HepG2 (cell line): Measurements from ENCODE around the gene CAPN15. TPM values are rescaled to one million over a fixed set of nuclear protein-coding genes. Genes with fewer than 3 reads are reported as not detected.

ENCODE experiments used
- ARNT ChIP-seq: fragments of 450-650 bp; IDR thresholded peaks from 2 replicates; pipeline ENCODE4 v1.6.1; 2017
- CENPT ChIP-seq: sonication (generic); formaldehyde crosslinking; IDR thresholded peaks from 2 replicates; pipeline ENCODE4 v1.8.0; 2022; ENCODE audit warnings: low read depth, mild to moderate bottlenecking, moderate library complexity, missing genetic modification reagents
- DRAP1 ChIP-seq: IDR thresholded peaks from 2 replicates; pipeline ENCODE4 v1.6.1; 2016; ENCODE audit warnings: missing genetic modification reagents, missing compliant biosample characterization
- FOXO1 ChIP-seq: sonication (generic); formaldehyde crosslinking; IDR thresholded peaks from 2 replicates; pipeline ENCODE4 v1.4.0; 2020; ENCODE audit warnings: missing genetic modification reagents
- FOXP4 ChIP-seq: sonication (generic); formaldehyde crosslinking; IDR thresholded peaks from 2 replicates; pipeline ENCODE4 v1.4.0; 2020; ENCODE audit warnings: missing genetic modification reagents
- ISL2 ChIP-seq: sonication (generic); formaldehyde crosslinking; IDR thresholded peaks from 2 replicates; pipeline ENCODE4 v1.5.0; 2020; ENCODE audit warnings: missing genetic modification reagents
- LCORL ChIP-seq, 2 experiments: fragments of 450-650 bp in 1 of 2; sonication (generic) in 1 of 2; formaldehyde crosslinking in 1 of 2; IDR thresholded peaks; 2 replicates each; pipeline versions ENCODE4 v1.5.0 to v1.6.1; 2017 to 2020; ENCODE audit warnings: antibody characterized with exemption in 1 of 2, missing genetic modification reagents in 1 of 2
- NBN ChIP-seq: fragments of 450-650 bp; conservative IDR thresholded peaks from 2 replicates; pipeline ENCODE4 v1.6.1; 2017
- NR3C1 ChIP-seq: sonication (generic); formaldehyde crosslinking; IDR thresholded peaks from 2 replicates; pipeline ENCODE4 v1.4.0; 2020; ENCODE audit warnings: missing genetic modification reagents
- PAX8 ChIP-seq: sonication (generic); formaldehyde crosslinking; IDR thresholded peaks from 2 replicates; pipeline ENCODE4 v1.8.0; 2022; ENCODE audit warnings: mild to moderate bottlenecking, missing genetic modification reagents, borderline replicate concordance
- RAD51 ChIP-seq: fragments of 450-650 bp; IDR thresholded peaks from 2 replicates; pipeline ENCODE4 v1.6.1; 2016; ENCODE audit warnings: borderline replicate concordance
- RFXAP ChIP-seq: sonication (generic); formaldehyde crosslinking; IDR thresholded peaks from 2 replicates; pipeline ENCODE4 v1.4.0; 2020; ENCODE audit warnings: missing genetic modification reagents, borderline replicate concordance
- SAP130 ChIP-seq: IDR thresholded peaks from 2 replicates; pipeline ENCODE4 v1.6.1; 2016; ENCODE audit warnings: low read depth
- TIGD3 ChIP-seq: sonication (generic); formaldehyde crosslinking; IDR thresholded peaks from 2 replicates; pipeline ENCODE4 v1.5.1; 2020; ENCODE audit warnings: mild to moderate bottlenecking, missing genetic modification reagents, borderline replicate concordance
- ZBTB7A ChIP-seq: sonication (generic); formaldehyde crosslinking; IDR thresholded peaks from 2 replicates; pipeline ENCODE4 v1.8.0; 2022; ENCODE audit warnings: mild to moderate bottlenecking, missing genetic modification reagents
- ZNF136 ChIP-seq: sonication (generic); formaldehyde crosslinking; IDR thresholded peaks from 2 replicates; pipeline ENCODE4 v1.8.1; 2022; ENCODE audit warnings: low read depth, mild to moderate bottlenecking, moderate library complexity, missing genetic modification reagents
- ZNF143 ChIP-seq: sonication (generic); formaldehyde crosslinking; IDR thresholded peaks from 2 replicates; pipeline ENCODE4 v1.4.0; 2020; ENCODE audit warnings: missing genetic modification reagents
- ZNF510 ChIP-seq: sonication (generic); formaldehyde crosslinking; IDR thresholded peaks from 2 replicates; pipeline ENCODE4 v1.4.0; 2020; ENCODE audit warnings: low read depth, mild to moderate bottlenecking, missing genetic modification reagents
- ZNF563 ChIP-seq: sonication (generic); formaldehyde crosslinking; IDR thresholded peaks from 2 replicates; pipeline ENCODE4 v1.8.0; 2022; ENCODE audit warnings: mild to moderate bottlenecking, moderate library complexity, missing genetic modification reagents
- ZSCAN25 ChIP-seq: sonication (generic); formaldehyde crosslinking; IDR thresholded peaks from 2 replicates; pipeline ENCODE4 v1.8.0; 2022; ENCODE audit warnings: mild to moderate bottlenecking, missing genetic modification reagents
- polyA plus RNA-seq, 8 experiments: library from polyadenylated mRNA; depleted of rRNA in 3 of 8; stranded (reverse) in 7 of 8; unstranded in 1 of 8; fragments of >200 nt; fragmentation: Illumina TruSeq in 4 of 8; extraction: Trizol in 4 of 8; gene quantifications; 2 replicates each; pipeline versions ENCODE4 v1.2.1 to v1.2.3, GENCODE V29; 2011 to 2016; ENCODE audit warnings: low read depth in 4 of 8, missing spikeins in 1 of 8, mixed read lengths in 1 of 8; ENCODE audit not compliant: insufficient read depth in 1 of 8
- total RNA-seq, 5 experiments: library from RNA; depleted of rRNA; stranded (reverse); fragments of >200 nt; fragmentation: Illumina TruSeq; extraction: Trizol; gene quantifications; 2 replicates each; pipeline ENCODE4 v1.2.3, GENCODE V29; 2016; ENCODE audit warnings: low read depth in 1 of 5
- TF ChIP-seq, protein P1 (sequence below): sonication (generic); formaldehyde crosslinking; conservative IDR thresholded peaks from 2 replicates; pipeline ENCODE4 v1.4.0; 2020; ENCODE audit warnings: mild to moderate bottlenecking, missing genetic modification reagents, moderate library complexity
- TF ChIP-seq, protein P2 (sequence below): sonication (generic); formaldehyde crosslinking; IDR thresholded peaks from 2 replicates; pipeline ENCODE4 v1.5.0; 2020; ENCODE audit warnings: missing genetic modification reagents
- TF ChIP-seq, protein P3 (sequence below): sonication (generic); formaldehyde crosslinking; IDR thresholded peaks from 2 replicates; pipeline ENCODE4 v1.4.0; 2020; ENCODE audit warnings: missing genetic modification reagents

The CAPN15 gene
- total and polyA plus RNA-seq, 2 of the 13 experiments (the other 11 are each of a cell fraction or from before 2014, with no cell fraction given): 14.9 to 24.5 TPM

GRCh38 chr16:590188-590814 is 62.8 kb downstream of the CAPN15 start (continued):
- TF ChIP-seq, protein P1, sequence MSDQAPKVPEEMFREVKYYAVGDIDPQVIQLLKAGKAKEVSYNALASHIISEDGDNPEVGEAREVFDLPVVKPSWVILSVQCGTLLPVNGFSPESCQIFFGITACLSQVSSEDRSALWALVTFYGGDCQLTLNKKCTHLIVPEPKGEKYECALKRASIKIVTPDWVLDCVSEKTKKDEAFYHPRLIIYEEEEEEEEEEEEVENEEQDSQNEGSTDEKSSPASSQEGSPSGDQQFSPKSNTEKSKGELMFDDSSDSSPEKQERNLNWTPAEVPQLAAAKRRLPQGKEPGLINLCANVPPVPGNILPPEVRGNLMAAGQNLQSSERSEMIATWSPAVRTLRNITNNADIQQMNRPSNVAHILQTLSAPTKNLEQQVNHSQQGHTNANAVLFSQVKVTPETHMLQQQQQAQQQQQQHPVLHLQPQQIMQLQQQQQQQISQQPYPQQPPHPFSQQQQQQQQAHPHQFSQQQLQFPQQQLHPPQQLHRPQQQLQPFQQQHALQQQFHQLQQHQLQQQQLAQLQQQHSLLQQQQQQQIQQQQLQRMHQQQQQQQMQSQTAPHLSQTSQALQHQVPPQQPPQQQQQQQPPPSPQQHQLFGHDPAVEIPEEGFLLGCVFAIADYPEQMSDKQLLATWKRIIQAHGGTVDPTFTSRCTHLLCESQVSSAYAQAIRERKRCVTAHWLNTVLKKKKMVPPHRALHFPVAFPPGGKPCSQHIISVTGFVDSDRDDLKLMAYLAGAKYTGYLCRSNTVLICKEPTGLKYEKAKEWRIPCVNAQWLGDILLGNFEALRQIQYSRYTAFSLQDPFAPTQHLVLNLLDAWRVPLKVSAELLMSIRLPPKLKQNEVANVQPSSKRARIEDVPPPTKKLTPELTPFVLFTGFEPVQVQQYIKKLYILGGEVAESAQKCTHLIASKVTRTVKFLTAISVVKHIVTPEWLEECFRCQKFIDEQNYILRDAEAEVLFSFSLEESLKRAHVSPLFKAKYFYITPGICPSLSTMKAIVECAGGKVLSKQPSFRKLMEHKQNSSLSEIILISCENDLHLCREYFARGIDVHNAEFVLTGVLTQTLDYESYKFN (CRISPR knock-in tag): no peak
- peak; percentile 44; the same call in 1 of the 2 replicates for TF ChIP-seq CENPT (CRISPR knock-in tag)
- TF ChIP-seq ZBTB7A (CRISPR knock-in tag): no peak
- TF ChIP-seq FOXP4 (CRISPR knock-in tag): no peak
- no peak for TF ChIP-seq ISL2 (CRISPR knock-in tag)
- no peak for TF ChIP-seq LCORL (IDR thresholded peaks at IDR 0.05)
- TF ChIP-seq LCORL (CRISPR knock-in tag; IDR thresholded peaks at IDR 0.05): no peak
- no peak for TF ChIP-seq ZNF510
- TF ChIP-seq, protein P2, sequence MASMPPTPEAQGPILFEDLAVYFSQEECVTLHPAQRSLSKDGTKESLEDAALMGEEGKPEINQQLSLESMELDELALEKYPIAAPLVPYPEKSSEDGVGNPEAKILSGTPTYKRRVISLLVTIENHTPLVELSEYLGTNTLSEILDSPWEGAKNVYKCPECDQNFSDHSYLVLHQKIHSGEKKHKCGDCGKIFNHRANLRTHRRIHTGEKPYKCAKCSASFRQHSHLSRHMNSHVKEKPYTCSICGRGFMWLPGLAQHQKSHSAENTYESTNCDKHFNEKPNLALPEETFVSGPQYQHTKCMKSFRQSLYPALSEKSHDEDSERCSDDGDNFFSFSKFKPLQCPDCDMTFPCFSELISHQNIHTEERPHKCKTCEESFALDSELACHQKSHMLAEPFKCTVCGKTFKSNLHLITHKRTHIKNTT (CRISPR knock-in tag): no peak
- TF ChIP-seq SAP130 (CRISPR knock-in tag): peak; percentile 41
- TF ChIP-seq PAX8: no peak
- no peak for TF ChIP-seq DRAP1 (CRISPR knock-in tag)
- no peak for TF ChIP-seq FOXO1 (CRISPR knock-in tag)
- TF ChIP-seq ZNF143 (CRISPR knock-in tag): no peak
- TF ChIP-seq ZNF136 (CRISPR knock-in tag): no peak
- no peak for TF ChIP-seq RFXAP (CRISPR knock-in tag)
- no peak for TF ChIP-seq RAD51
- TF ChIP-seq ZNF563: peak; percentile 75; the same call in 1 of the 2 replicates
- no peak for TF ChIP-seq ARNT
- TF ChIP-seq ZSCAN25 (CRISPR knock-in tag): no peak
- TF ChIP-seq, protein P3, sequence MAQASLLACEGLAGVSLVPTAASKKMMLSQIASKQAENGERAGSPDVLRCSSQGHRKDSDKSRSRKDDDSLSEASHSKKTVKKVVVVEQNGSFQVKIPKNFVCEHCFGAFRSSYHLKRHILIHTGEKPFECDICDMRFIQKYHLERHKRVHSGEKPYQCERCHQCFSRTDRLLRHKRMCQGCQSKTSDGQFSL (CRISPR knock-in tag): no peak
- no peak for TF ChIP-seq NBN
- no peak for TF ChIP-seq NR3C1 (CRISPR knock-in tag)
- TF ChIP-seq TIGD3: no peak
